ENCODE results near the gene ZKSCAN7. TPM values are rescaled to one million over a fixed set of nuclear protein-coding genes. Genes with fewer than 3 reads are reported as not detected.

ZKSCAN7 gene
- total RNA-seq: 5.0 and 7.1 TPM in 2 replicates

DNA sequence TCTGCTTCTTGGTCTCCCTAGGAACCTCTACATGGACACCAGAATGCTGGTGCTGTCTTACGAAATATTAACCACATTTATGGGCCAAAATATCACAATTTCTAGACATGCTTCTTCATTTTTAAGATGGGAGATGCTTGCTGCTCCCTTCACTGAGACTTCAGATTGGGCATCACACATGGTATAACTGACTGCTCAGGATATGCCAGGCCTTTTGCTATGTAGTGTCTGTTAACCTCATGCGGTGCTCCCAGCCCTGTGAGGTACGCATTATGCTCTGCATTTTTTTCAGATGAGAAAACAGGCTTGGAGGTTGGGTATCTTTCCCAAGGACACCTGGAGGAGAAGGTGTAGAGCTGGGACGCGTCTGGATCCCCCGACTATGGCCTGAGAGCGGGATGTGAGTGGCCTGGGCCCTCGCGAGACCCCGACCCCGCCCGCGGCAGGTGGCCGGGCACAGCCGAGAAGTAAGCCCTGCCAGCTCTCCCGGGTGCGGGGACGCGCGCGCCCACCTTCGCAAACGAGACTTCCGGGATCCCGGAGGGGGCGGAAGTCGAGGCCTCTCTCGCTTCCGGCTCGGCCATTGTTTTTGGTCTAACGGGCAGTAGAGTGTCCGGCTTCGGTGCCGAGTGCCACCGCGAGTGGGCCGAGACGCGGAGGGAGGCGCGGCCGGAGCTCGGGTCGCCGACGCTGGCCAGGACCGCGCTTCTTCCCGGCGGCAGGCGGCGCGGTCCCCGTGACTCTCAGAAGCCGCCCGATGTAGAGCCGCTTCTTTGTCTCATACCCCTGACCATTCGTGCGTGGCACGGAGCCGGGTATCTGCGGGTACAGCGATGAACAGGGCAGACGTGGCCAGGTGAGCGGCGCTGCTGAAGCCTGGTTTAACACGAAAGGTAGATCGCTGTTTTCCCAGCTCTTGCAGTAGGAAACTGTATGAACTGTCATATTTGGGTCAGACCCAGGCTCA, at the start of gene ZKSCAN7:
TSS of gene ZKSCAN7 (plus strand) at position 568 of the 967 bp plus-strand sequence. CDS start 1,855 bp downstream, outside the sequence.

DNA sequence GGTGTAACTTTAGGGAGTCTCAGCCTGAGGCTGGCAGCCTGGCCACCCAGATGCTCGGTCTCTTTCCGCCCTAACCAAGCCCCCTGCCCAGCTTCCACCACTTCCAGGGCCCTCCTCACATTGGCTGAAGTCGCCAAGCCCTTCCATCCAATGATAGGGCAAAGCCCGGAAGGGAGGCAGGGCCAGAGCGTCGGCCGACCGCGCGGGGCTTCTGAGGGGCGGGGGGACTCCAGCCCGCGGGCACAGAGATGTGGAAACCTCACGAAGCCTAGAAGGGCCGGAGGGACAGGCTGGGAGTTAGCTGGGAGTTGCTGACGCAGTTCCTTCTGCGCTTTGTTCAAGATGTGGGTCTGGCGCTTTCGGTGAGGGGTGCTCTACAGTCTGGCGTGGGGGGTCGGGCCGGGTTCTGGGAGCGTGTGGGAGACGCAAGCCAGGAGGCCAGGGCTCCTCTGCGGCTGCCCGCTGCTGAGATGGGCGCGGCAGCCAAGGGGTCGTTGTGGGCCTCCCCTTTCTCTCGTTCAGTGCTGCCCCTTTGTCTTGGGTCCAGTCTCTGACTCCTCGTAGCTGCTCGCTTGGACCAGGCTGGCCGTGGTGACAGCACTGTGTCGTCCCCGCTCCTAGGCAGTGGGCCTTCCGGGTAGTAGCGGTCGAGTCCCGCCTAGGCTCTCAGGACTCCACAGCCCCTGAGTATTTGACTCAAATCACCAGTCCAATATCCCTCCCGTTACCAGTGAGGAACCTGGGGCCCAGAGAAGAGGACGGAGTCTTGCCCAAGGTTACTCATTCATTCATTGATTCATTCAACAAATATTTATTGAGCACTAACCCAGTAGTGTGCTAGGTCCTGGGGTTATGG, 29.9 kb downstream of the ZKSCAN7 start, which contains the start of gene ZNF660:
TSS of gene ZNF660 (plus strand) at position 319 of the 856 bp plus-strand sequence. CDS start 9,230 bp downstream, outside the sequence.

Other genes starting within 250 kb of the ZKSCAN7 start
- 27.5 and 31.0 TPM in 2 replicates for gene TCAIM, start 216.4 kb upstream of the ZKSCAN7 start, total RNA-seq
- gene ZNF445, start 77.5 kb upstream of the ZKSCAN7 start, total RNA-seq: 5.6 and 8.0 TPM in 2 replicates
- gene ZNF660, start 29.8 kb downstream of the ZKSCAN7 start, total RNA-seq: 1.2 and 3.8 TPM in 2 replicates
- gene ZNF197, start 69.8 kb downstream of the ZKSCAN7 start, total RNA-seq: 8.0 and 24.1 TPM in 2 replicates
- 7.2 and 13.8 TPM in 2 replicates for gene ZNF35, start 93.5 kb downstream of the ZKSCAN7 start, total RNA-seq
- 4.5 and 6.5 TPM in 2 replicates for gene ZNF502, start 157.5 kb downstream of the ZKSCAN7 start, total RNA-seq
- 4.7 and 11.4 TPM in 2 replicates for gene ZNF501, start 174.4 kb downstream of the ZKSCAN7 start, total RNA-seq
- gene KIAA1143, start 206.4 kb downstream of the ZKSCAN7 start, total RNA-seq: 16.4 and 27.5 TPM in 2 replicates
- 4.9 and 7.6 TPM in 2 replicates for gene KIF15, start 206.6 kb downstream of the ZKSCAN7 start, total RNA-seq